Astrocyte (in vitro differentiated cells and primary cell): ENCODE results near the gene SF3B3.

Experiments used
- EZH2 ChIP-seq: IDR thresholded peaks from 2 replicates; pipeline ENCODE4 v1.6.1; 2012; ENCODE audit warnings: mild to moderate bottlenecking, low read length, inconsistent platforms; ENCODE audit not compliant: insufficient read depth
- TF ChIP-seq, protein P1 (sequence below): IDR thresholded peaks from 2 replicates; pipeline ENCODE4 v1.5.1; 2011; ENCODE audit warnings: low read depth, mild to moderate bottlenecking, inconsistent platforms, low read length, moderate library complexity; ENCODE audit not compliant: insufficient read depth

DNA sequence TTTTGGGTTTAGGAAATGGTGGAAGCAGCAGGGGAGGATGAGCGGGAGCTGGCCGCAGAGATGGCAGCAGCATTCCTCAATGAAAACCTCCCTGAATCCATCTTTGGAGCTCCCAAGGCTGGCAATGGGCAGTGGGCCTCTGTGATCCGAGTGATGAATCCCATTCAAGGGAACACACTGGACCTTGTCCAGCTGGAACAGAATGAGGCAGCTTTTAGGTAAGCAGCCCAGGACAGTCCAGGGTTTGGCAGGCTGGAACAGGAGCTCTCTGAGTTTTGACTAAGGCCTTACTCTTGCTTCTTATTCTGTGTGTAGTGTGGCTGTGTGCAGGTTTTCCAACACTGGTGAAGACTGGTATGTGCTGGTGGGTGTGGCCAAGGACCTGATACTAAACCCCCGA lies 41.4 kb downstream of the SF3B3 start:
- TF ChIP-seq, protein P1, sequence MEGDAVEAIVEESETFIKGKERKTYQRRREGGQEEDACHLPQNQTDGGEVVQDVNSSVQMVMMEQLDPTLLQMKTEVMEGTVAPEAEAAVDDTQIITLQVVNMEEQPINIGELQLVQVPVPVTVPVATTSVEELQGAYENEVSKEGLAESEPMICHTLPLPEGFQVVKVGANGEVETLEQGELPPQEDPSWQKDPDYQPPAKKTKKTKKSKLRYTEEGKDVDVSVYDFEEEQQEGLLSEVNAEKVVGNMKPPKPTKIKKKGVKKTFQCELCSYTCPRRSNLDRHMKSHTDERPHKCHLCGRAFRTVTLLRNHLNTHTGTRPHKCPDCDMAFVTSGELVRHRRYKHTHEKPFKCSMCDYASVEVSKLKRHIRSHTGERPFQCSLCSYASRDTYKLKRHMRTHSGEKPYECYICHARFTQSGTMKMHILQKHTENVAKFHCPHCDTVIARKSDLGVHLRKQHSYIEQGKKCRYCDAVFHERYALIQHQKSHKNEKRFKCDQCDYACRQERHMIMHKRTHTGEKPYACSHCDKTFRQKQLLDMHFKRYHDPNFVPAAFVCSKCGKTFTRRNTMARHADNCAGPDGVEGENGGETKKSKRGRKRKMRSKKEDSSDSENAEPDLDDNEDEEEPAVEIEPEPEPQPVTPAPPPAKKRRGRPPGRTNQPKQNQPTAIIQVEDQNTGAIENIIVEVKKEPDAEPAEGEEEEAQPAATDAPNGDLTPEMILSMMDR: no peak
- no peak for TF ChIP-seq EZH2
